Putamen (tissue), 1 donor: Measurements from ENCODE around the gene FAF1.

Experiments used
- DNase-seq: peaks from one replicate; pipeline ENCODE4 v3.0.0-alpha.2; 2016; ENCODE audit warnings: low spot score

FAF1 gene

GRCh38 chr1:50633465-50633864 is 326.6 kb downstream of the FAF1 start:
- no peak for DNase-seq

GRCh38 chr1:50631161-50631560 is 328.9 kb downstream of the FAF1 start:
- no peak for DNase-seq

GRCh38 chr1:50622259-50622658 is 337.8 kb downstream of the FAF1 start:
- no peak for DNase-seq

- DNase-seq = no peak
Observed at GRCh38 chr1:50620680-50621329, 339.3 kb downstream of the FAF1 start.

- no peak for DNase-seq
Observed at GRCh38 chr1:50615036-50615750, 344.9 kb downstream of the FAF1 start.

- DNase-seq = no peak
Observed at GRCh38 chr1:50611675-50612074, 348.4 kb downstream of the FAF1 start.

- DNase-seq = no peak
Observed at GRCh38 chr1:50610563-50610962, 349.5 kb downstream of the FAF1 start.

GRCh38 chr1:50609508-50609907 is 350.6 kb downstream of the FAF1 start:
- no peak for DNase-seq

- DNase-seq = no peak
Observed at GRCh38 chr1:50605186-50605875, 354.7 kb downstream of the FAF1 start.

- no peak for DNase-seq
Observed at GRCh38 chr1:50604580-50604979, 355.5 kb downstream of the FAF1 start.

- DNase-seq = no peak
Observed at GRCh38 chr1:50603274-50604271, 356.5 kb downstream of the FAF1 start.

- no peak for DNase-seq
Observed at GRCh38 chr1:50599546-50599945, 360.5 kb downstream of the FAF1 start.

- DNase-seq = no peak
Observed at GRCh38 chr1:50595874-50596273, 364.2 kb downstream of the FAF1 start.

- no peak for DNase-seq
Observed at GRCh38 chr1:50593515-50593914, 366.6 kb downstream of the FAF1 start.

GRCh38 chr1:50591598-50591997 is 368.5 kb downstream of the FAF1 start:
- no peak for DNase-seq

- no peak for DNase-seq
Observed at GRCh38 chr1:50582346-50582745, 377.7 kb downstream of the FAF1 start.

GRCh38 chr1:50570066-50570468 is 390.0 kb downstream of the FAF1 start:
- no peak for DNase-seq

- DNase-seq = no peak
Observed at GRCh38 chr1:50568782-50569181, 391.3 kb downstream of the FAF1 start.

- DNase-seq = no peak
Observed at GRCh38 chr1:50566405-50566804, 393.7 kb downstream of the FAF1 start.

- DNase-seq = no peak
Observed at GRCh38 chr1:50564417-50564816, 395.6 kb downstream of the FAF1 start.

- no peak for DNase-seq
Observed at GRCh38 chr1:50562106-50562505, 398.0 kb downstream of the FAF1 start.

- no peak for DNase-seq
Observed at GRCh38 chr1:50559421-50559820, 400.6 kb downstream of the FAF1 start.
